GM18868 (cell line): ENCODE data around the gene ITGB6.

ENCODE experiments used
- ATAC-seq: cut with Tn5 transposase; IDR thresholded peaks from one replicate; pipeline ENCODE4 v1.9.1; 2021; ENCODE audit warnings: mild to moderate bottlenecking, moderate library complexity; ENCODE audit not compliant: unreplicated experiment

The ITGB6 gene

DNA sequence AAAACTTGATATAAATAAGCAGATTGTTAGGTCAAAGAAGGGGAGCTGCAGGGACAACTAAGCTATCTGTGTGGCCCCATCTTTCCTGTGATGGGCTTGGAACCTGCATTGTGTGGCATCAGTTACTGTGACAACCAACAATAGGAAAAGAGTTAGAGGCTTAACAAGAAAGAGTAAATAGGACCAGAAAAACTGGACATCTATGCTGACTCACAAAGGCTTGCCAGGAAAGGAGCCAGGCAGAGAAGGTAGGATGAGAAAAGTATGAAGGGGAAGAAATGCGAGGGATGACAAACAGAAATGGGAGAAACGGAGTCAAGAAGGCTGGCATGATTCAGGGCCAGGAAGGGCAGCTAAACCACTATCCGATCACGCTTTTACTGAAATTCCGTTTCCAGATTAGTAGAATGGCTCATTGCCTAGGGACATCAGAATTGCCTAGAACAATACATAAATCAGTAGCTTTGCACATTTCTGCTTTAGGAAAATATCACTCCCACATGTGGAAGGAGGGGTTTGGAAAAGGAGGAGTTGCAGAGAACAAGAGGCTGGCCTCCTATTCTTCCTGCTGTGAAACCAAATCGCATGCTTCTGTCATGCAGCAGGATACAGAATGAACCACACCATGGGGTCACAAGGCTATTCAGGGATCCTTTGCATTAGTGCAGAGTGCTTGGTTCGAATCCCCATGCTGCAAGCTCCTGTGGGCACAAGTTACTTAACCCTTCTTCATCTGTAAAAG is 144.9 kb downstream of the ITGB6 start:
- no peak for ATAC-seq

DNA sequence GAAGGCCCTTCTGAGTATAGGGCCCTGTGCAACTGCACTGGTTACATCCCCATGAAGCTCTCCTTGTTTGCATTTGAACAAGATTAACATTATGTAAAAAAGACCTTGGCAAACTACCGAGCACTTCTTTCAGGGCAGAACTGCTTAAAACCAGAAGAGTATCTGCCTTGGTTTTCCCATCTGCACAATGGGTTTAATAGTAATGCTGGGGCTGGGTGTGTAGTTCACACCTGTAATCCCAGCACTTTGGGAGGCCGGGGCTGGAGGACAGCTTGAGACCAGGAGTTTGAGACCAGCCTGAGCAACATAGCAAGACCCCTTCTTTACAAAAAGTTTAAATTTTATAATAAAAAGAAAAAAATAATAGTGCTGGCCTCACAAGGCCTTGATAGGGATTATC is 146.1 kb downstream of the ITGB6 start:
- ATAC-seq, result no peak

DNA sequence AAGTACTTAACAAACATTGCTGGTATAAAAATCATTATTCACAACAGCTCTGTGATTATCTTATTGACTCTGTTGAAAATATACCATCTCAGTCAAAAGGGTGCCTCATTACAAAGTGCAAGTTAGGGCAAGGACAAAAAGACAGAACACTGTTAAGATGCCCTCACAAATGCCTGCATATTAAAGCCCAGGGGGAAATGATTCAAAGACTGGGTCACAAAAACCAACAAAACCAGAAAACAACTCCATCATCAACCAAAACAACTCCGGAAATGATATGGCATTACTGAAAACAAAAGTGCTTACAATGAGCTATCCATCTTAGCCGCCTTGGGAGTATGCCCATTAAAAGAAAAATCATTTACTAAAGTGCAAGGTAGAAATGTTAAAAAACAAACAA is 147.5 kb downstream of the ITGB6 start:
- ATAC-seq, result no peak

DNA sequence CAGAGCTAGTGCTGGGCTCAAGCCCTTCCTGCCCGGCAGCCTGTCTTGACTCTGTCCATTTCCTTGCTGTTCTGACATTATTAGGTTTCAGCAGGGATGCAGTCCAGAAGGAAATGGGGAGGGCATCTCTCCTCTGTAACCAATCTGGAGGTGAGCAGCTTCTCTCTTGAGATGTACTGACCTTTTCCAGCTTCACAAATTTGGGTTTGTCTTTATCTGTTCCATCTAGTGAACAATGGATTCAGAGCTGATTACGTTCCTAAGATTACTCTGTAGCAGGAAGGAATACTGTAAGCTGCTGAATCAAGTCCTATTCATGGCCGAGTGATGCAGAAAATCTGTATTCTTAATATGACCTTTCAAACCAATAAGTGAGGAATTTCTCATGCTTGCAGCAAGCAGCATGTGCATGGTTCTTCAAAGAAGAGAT is 148.7 kb downstream of the ITGB6 start:
- no peak for ATAC-seq

DNA sequence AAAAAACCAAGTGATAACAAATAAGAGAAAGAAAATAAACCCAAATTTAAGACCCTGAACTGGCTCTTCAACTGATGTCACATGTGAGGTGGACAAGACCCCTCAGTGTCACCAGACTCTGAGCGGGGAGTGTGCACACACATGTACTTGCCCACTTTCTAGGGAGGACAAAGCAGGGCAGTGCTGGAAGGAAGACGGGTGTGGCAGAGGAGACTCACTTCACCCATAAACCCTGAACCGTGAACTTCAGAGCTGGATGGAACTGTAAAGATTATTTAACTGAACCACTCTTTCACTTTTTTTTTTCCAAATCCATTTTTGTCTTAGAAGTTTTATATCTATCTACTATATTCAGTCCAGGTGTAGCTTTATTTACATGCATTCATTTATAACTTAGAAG is 149.9 kb downstream of the ITGB6 start:
- ATAC-seq, result no peak
